IPS-NIHi11 (cell line): ENCODE results near the gene ELP5.

Experiments
- DNase-seq: peaks from one replicate; pipeline ENCODE4 v3.0.0; 2012; ENCODE audit warnings: mixed read lengths, low spot score

Gene ELP5

GRCh38 chr17:7252176-7253043, at the start of gene ELP5:
TSS of gene ELP5 (plus strand) at chr17:7252215. CDS start at chr17:7252551, 336 bp downstream.
- peak; percentile 85 for DNase-seq

DNA sequence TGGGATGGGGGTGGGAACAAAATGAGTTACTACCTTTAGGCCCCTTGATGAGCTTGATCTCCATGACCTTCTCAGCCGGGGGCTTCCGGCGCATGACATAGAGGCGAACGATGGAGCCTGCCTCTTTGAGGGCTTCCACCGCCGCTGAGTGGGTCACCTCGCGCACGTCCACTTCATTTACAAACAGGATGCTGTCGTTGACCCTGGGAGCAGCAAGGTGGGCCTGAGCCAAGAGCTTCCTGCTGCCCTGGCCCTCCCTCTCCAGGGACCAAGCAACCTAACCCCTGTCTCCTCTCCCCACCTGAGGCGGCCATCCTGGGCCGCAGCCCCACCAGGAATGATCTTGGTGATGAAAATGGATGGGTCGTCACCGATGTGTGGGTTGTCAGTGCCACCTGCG, 48.6 kb upstream of the ELP5 start:
- no peak for DNase-seq

GRCh38 chr17:7204336-7204735, 47.7 kb upstream of the ELP5 start:
- no peak for DNase-seq

DNA sequence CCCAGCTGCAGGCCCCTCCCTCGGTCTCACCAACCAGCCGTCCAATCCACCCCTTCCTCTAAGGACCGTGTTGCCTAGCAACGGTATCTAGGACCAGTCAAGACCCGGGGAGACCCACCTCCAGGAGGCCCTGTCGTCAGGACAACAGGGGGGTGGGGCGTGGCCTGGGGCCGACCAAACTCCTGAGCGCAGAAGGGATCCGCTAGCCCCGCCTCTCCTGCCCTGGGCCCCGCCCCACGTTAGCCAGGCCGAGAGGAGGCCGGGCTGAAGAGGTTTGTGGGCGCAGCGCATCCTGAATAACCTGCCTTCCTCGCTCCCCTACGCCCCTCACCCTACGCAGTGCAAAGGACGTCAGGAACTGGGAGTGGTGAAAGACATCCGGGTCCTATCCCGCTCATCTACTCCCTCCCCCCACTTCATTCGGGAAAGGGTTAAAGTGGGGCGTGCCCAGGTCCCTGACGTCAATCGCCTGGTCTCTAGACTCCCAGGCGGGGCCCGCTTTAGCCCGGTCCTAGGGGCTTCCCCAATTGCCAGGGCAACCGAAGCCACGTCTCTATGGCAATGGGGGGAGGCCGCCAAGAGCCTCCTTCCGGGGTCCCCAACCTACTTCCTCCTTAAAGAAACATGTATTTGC, 47.1 kb upstream of the ELP5 start:
- peak; percentile 96 for DNase-seq

GRCh38 chr17:7205561-7205960, 46.5 kb upstream of the ELP5 start:
- DNase-seq, result no peak

DNA sequence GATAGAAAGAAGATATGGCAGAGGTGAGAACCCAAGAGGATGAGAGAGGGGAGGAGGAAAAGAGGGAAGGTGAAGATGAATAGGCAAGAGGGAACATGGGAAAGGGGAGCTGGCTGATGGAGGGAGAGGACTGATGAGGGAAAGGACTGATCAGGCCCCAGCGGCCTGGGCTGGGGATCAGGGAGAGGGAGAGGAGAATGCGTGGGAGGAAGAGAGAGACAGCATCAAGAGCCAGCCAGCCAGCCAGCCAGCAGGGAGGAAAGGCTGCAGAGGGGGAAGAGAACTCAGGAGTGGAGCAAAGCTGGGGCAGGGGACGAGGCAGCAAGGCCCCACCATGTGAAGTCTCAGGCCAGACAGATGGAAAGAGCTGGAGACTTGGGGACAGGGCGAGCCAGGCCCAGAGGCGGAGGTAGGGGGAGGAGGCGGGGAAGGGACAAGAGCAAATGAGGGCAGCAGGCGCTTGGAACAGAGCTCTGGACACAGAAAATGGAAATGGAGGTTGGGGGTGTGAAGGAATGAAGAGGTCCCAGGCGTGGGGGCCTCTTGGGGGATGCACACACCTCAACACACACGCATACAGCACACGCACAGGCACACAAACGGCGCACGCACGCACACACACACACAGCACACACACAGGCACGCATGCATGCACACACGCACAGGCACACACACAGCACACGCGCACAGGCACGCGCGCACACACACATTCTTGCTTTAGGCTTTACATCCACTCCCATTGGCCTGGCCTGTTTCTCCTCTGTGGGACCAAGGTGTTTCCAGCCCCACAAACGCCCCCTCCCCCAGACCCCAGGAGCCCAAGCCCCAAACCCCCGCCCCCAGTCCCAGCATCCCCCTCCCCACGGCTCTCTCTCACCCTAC, 44.7 kb upstream of the ELP5 start:
- DNase-seq, result no peak

DNA sequence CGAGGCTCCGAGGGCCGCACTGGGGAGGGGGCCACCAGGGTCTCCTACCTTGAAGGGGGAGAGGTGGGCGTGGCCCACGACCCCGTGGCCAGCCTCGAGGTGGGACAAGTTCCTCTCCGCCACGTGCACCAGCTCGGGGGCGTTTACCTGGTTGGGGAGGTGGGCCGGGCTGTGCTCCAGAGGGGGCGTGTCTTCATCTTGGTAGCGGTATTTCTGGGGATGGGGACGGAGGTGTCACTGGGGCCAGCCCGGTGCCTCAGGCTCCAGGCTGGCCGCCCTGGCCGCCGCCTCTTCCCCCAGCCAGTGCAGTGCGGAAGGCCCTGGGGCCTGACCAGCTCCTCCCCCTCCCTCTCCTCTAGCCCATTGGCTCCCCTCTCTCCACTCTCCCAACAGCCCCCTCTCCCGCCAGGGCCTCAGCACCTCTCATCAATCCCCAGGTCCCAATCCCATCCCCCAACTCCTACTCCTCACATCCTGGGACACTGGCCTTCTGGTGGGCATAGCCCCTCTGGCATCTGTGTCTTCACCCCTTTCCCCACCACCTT, 43.9 kb upstream of the ELP5 start:
- peak; percentile 42 for DNase-seq

- no peak for DNase-seq
Measured at GRCh38 chr17:7208754-7209460, 43.1 kb upstream of the ELP5 start.

- no peak for DNase-seq
Measured at GRCh38 chr17:7211491-7212273, 40.3 kb upstream of the ELP5 start.

- peak; percentile 82 for DNase-seq
Measured at GRCh38 chr17:7213895-7214299, 38.1 kb upstream of the ELP5 start.

- DNase-seq, result peak; percentile 94
Measured at GRCh38 chr17:7214300-7215135, 37.5 kb upstream of the ELP5 start.

DNA sequence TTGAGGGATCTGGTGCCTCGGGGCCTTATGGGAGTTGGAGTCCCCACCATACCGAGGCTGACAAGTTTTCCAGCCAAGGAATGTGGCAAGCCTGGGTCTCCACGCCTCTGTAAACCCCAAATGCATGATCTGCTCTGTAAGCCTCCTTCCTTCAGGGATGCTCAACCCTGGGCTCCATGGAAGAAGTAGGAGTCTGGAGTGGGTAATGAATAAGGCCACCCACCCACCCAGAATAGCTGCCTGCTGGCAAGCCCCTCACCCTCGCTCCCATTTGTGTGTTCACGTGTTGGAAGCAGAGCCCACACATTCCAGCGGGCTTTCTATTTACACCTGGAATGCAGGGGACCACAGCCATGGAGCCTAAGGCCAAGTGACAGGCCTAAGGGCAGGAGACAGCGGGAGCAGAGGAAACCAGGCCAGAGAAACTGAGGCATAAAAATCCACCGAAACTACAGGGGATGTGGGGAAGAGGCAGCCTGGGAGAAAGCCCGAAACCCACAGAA, 36.8 kb upstream of the ELP5 start:
- no peak for DNase-seq

GRCh38 chr17:7215652-7216180, 36.3 kb upstream of the ELP5 start:
- no peak for DNase-seq

GRCh38 chr17:7216242-7217112, 35.5 kb upstream of the ELP5 start:
- DNase-seq, result no peak

DNA sequence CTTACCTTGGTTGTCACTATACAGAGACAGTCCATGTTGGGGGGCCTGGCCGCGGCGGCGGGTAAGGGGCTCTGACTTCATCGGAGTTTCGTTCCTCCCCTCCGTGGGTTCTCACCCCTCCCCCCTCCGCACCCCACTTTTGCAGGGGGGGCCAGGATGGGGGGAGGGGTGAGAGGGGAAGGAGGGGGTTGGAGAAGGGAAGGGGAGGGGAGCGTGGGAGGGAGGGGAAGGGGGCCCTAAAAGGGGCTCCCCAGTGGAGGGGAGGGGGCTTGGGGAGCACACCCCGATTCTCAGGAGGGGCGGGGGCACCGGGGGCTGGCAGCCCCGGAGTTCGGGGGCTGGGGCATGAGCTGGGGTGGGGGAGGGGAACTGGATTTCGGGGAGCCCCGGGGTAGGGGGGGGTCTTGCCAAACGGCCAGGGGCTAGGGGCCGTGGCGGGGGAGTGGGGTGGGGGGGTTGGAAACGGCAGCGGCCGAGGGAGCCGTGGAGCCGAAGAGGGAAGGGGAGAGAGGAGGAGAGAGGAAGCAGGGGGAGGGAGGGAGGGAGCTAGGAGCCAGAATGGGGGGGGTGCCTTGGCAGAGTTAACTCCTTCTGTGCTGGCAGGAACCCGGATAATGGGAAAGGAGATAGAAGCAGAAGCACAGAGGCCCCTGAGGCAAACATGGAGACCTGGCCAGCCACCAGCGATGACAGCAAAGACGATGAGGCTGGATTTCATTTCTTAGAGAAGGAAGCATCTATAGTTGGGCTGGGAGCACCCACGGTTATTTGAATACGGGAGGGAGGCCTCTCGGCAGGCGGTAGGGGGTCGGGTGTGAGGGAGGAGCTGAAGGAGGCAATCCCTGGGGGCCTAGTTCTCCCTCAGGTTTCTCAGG, 34.7 kb upstream of the ELP5 start:
- DNase-seq, result peak; percentile 47

- DNase-seq, result no peak
Measured at GRCh38 chr17:7218166-7218565, 33.8 kb upstream of the ELP5 start.

DNA sequence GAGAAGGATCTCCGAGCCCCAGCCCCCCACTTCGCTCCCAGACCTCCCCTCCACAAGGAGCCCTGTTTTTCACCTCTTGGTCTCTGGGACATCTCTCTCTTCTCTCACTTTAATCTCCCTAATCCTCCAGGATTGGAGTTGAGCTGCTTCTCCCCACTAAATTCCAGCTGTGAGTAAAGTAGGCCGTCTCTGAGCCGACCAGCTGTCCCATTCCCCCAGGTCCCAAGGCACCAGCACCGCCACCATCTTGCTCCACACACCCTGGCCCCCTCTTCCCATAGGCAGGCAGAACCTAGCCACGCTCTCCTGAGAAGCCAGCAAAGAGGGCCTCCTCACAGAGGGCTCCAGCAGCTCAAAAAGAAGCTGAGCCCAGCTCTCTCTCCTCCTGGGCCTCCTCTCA, 33.3 kb upstream of the ELP5 start:
- no peak for DNase-seq
